ENCODE results near the gene CHCHD1.
"Not testable (repeated sequence)": the region's sequence is repeated elsewhere in the genome, so short reads cannot be mapped to it uniquely, and the experiment has no call there.

Gene CHCHD1

DNA sequence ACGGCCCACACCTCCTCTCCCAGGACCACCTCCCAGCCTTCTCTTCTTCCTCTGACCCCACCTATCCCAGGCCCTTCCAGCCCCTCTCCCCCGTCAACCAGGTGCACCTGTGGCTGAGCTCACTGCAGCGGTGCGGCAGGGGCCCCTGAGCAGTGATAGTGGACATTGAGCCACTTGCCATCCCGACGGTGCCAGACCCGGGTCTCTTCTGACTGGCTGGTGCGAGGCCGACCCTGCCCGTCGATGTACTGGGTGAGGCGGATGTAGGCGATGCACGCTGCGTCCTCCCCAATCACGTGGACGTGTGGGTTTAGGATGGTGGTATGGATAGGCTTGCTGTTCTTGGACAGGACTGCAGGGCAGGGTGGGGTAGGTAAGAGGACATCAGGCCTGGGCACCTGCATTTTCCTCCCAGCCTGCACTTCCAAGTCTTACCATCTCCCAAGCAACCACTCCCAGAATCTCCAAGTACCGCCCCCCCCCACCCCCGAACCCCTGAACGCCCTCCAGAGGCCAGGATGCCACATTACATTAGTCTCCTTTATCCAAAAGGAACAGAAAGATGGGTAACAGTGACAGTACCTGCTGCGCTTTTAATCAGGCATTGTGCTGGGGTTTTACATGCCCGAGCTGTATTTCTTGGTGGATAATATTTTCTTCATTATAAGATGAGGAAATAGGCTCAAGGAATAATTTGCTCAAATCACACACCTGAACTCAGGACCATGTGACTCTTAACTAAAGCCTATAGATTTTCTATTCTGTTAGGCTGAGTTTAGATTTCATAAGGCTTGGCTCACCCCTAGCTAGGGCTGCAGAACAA, 33.3 kb downstream of the CHCHD1 start:
- no peak for DNase-seq

DNA sequence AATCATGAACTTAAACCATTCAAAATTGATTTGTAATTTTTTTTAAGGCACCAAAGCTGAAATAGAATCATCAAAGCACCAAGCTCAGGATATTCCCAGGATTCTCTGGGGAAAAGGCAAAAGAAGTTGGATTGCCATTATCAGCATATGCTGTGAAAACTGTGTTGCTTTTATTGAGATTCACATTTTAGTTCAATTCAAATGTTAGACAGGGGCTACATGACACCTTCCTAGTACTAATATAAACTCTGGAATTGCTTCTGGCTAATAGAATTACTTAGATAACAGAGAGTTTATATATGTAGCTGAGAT, 33.8 kb downstream of the CHCHD1 start:
- DNase-seq, result no peak

DNA sequence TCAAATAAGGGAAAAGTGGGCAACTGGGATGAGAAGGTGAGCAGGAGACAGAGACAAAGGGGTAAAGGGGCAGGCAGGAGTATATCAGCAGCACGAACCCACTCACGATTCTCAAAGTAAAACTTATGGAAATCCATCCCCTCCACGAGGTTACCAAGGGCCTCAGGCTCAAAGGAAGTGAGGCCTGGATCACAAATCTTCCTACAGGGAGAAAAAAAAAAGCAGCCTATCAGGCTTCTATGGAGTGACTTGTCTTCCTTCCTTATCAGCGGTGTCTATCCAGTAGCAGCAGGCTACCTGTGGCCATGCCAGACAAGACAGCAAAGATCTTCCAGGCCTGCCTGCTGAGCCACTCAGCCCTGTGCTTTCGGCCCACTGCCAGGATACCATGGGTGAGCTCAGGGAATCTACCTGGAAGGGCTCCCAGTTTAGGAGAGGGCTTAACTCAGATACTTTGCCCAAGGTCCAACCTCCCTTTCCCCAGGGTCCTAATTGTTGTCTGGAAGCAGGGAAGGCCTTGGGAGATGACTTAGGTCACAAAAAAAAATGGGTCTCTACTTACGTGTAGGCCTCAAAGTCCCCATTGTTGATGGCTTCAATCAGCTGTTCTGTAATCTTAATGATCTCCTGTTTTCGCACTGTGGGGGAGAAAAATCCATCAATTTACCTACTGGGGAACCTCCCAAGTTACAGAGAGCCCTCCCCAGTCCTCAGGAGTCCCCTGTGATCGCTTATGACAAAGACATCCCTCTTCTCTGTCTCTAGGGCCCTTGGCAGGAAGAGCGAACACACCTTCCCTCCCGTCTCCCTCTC, 35.3 kb downstream of the CHCHD1 start:
- DNase-seq, result no peak

DNA sequence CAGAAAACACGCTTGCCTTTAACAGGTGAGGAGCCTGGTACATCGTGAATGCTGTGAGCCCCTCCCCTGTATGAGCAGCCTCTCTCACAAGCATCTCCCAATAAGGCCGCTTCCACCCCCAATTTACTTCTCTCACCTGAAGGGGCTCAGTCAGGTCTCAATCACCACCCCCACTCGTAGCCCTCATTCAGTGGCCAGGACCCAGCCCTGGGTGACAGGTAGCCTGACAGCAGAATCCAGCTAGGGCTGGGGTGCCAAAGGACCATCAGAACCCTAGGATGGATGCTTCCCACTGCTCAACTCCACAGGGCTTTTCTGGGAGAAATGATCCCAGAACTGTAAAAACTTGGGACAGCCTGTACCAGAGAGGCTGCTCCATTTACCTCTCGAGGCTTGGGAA, 36.0 kb downstream of the CHCHD1 start:
- no peak for DNase-seq

DNA sequence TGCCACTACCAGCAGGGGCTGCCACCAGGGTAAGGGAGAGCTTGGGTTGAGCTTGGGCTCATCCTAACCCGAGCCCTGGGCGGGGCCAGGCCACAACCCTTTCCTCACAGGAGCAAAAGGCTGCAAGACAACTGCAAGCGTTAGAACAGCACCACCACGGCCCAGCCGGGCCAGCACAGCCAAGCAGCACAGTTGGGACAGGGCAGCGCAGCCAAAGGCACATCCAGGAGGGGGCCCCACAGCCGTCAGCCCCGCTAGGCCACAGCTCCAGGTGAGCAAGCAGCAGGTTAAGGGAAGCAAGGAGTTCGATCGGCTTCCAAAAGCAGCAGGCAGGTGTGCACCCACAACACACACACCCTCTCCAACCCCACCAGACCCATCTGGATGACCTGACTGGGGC, 36.6 kb downstream of the CHCHD1 start:
- no peak for DNase-seq

DNA sequence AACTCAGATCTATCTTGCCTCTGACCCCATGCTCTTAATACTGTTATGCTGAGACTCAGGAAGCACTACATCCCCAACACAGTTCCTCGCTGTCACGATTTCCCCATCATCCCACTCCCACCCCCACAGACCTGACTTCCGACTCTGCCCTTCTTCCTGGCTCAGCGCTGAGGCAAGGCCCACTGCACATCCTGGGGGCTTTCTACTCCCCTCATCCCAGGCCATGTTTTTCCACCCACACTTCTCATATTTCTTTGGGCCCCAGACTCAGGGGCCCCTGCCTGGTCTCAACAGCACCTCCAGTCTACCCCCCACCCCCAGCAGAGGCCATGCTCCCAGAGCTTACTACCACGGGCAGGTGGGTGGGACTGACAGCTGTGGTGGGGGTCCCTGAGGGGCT, 37.2 kb downstream of the CHCHD1 start:
- no peak for DNase-seq

DNA sequence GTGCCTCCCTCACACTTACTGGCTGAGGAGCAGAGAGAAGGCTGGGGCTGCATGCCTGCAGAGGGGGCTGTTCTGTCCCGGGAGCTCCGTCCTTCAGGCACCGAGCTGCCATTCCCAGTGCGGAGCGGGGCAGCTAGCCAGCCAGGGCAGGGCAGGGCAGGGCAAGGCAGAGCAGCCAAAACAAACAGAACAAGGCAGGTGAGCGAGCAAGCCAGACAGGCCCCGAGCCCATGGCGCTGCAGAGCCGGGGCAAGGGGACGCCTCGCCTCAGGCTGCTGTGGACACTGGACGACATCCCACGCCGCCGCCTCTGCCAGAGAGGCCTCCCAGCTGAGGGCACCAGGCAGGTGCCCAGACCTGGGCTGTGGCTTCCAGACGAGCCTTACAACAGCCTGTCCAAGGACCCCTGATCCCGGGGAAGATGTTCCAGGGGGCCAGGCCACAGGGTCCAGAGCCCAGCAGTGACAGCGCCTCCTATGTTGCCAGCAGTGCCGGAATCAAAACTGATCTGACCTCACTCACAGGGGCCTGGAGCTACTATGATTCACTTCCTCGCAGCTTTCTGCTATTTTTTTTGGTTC, 37.8 kb downstream of the CHCHD1 start:
- DNase-seq, result no peak

DNA sequence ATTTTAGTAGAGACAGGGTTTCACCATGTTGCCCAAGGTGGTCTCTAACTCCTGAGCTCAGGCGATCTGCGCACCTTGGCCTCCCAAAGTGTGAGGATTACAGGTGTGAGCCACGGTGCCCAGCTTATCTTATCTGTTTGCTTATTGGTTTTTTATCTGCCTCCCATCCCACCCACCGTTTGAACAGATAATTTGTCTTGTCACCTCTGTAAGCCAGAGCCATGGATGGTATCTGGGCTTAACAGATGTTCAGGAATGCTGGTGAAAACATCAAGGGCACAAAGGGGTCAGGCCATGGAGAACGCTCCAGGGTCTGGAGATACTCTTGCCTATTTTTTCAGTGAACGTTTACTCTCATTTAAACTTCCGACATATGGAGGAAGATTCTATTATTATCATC, 41.5 kb downstream of the CHCHD1 start:
- no peak for DNase-seq

DNA sequence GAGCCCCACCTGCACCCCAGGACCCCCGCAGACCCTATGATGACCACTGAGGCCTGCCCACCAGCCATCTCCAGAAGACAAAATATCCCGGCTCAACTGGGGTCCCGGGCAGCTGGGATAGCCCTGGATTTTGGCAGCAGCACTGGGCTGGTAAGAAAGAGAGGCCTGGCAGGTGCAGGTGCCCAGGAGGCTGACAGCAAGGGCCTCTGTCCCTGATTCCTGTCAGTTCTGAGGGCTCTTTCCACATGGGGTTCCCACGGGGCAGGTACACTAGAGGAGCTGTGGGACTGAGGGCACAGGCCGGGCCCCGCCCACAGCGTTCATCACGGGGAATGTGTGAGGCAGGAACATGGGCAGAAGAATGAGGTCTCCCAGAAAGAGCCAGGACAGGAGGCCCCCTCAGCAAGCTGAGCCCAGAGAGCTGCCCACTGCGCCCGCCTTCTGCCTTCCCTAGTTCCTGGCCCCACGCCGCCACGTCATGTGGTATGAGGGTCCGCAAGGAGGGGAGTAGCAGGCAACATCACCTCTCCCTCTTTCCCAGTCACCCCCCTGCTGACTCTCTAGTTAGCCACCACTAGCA, 42.4 kb downstream of the CHCHD1 start:
- no peak for DNase-seq

DNA sequence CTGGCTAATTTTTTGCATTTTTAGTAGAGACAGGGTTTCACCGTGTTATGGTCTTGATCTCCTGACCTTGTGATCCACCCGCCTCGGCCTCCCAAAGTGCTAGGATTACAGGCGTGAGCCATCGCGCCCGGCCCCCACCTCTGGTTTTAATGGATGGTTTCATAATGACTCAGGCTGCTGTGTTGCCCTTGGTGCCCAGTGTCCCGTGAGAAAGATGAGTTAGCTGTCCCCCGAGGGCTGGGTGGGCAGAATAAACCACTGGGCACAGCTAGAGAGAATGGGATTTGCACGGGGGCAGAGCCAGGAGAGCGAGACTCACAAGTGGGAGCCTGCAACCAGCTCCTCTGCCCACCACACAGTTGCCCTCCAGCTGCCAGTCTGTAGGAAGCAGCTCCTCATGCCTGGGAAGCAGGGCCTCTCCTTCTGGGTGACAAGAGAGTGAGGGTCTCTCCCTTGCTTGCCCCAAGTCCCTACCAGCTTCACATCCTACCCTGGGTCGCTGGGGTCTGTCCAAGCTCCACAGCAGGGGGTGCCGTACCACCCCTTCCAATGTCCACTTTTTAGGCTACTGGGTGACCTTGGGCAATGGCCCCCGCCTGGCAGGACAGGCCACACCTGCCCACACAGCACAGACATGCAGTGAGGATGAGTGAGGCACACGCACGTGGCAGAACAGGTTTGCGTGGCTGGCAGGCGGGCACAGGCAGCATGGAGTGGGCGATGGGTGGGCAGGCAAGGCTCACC, 45.7 kb downstream of the CHCHD1 start:
- peak; percentile 88 for DNase-seq

DNA sequence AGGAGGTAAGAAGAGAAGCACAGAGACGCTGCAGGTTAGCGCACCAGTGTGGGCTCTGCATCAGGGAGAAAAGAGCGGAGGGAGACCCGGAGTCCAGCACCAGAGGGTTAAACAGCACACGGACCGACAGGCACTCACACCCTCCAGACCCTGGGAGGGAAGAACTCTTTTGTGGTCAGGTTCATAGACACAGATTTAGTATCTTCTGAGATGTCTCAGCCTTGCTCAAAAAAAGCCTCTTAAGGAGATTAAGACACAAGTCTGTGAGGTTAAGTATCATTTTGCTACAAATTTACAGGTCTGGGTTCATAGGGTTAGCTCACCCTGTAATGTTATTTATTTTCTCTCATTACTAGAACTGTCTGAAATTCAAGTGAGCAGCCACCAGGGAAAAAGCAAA, 46.3 kb downstream of the CHCHD1 start:
- no peak for DNase-seq

DNA sequence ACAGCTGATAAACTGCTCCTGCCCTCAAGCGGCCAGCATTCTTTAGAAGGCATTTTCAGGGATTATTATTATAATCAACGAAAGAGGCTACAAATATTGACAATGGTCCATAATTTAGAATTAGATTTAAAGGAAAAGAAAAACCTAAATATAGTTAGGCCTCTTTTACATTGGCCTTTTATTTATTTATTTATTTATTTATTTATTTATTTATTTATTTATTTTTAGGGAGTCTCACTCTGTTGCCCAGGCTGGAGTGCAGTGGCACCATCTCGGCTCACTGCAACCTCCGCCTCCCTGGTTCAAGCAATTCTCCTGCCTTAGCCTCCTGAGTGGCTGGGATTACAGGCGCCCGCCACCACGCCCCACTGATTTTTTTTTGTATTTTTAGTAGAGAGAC, 47.2 kb downstream of the CHCHD1 start:
- DNase-seq, result not testable (repeated sequence)
